A673 (cell line): ENCODE data around the gene F13A1.

Experiments used
- CTCF ChIP-seq: fragments of 300-800, 200-600 bp; sonication (generic); conservative IDR thresholded peaks from 2 replicates; pipeline ENCODE4 v1.5.1; 2017; ENCODE audit warnings: low read depth, mild to moderate bottlenecking, antibody characterized with exemption, low read length, moderate library complexity, mixed read lengths
- EZH2 ChIP-seq: fragments of 200-600 bp; sonication (generic); IDR thresholded peaks from 2 replicates; pipeline ENCODE4 v1.6.1; 2017; ENCODE audit warnings: borderline replicate concordance, low read depth, mild to moderate bottlenecking, mixed read lengths, antibody characterized with exemption, low read length; ENCODE audit not compliant: poor library complexity, severe bottlenecking

DNA sequence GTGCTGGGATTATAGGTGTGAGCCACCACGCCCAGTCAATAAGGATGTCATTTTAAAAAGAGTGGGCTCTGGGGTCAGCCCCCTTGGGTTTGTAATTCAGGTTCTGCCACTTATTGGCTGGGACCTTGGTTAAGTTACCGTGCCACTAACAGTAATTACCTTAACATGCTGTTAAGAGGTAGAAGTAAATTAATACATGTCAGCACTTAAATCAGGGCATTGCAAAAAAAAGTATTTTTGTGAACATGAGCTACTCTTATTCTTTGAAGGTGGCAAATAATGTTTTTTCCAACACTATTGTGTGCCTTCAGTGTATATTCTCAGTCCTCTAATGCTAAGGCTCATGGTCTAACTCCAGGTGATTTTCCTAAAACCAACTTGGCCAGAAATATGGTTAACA, 109.5 kb downstream of the F13A1 start:
- TF ChIP-seq CTCF, result no peak
- no peak for TF ChIP-seq EZH2
